Astrocyte (in vitro differentiated cells and primary cell): Measurements from ENCODE around the gene ORC6. TPM values are rescaled to one million over a fixed set of nuclear protein-coding genes. Genes with fewer than 3 reads are reported as not detected.

Experiments
- DNase-seq: peaks from one replicate; pipeline ENCODE4 v3.0.0-alpha.2; 2010; ENCODE audit warnings: low read depth
- FAIRE-seq: peaks from 2 replicates; lab custom pipeline; 2011; peaks lifted over from hg19 to GRCh38; lab: Jason Lieb, UNC
- H2AFZ ChIP-seq: 2 replicates; pipeline ENCODE4 v1.6.0; 2012; ENCODE audit warnings: low read depth, low read length, inconsistent platforms
- H3K27ac ChIP-seq: 2 replicates; pipeline ENCODE4 v1.5.1; 2011; ENCODE audit warnings: low read depth, low read length, inconsistent platforms
- H3K27me3 ChIP-seq: 2 replicates; pipeline ENCODE4 v1.6.0; 2011; ENCODE audit warnings: low read length, inconsistent platforms; ENCODE audit not compliant: insufficient read depth
- H3K36me3 ChIP-seq: 2 replicates; pipeline ENCODE4 v1.5.1; 2011; ENCODE audit warnings: low read length, inconsistent platforms; ENCODE audit not compliant: insufficient read depth
- H3K4me1 ChIP-seq: 2 replicates; pipeline ENCODE4 v1.5.1; 2011; ENCODE audit warnings: low read length, inconsistent platforms; ENCODE audit not compliant: insufficient read depth
- H3K4me2 ChIP-seq: 2 replicates; pipeline ENCODE4 v1.6.0; 2012; ENCODE audit warnings: low read length, inconsistent platforms
- H3K4me3 ChIP-seq: 2 replicates; pipeline ENCODE4 v1.5.1; 2011; ENCODE audit warnings: low read depth, mild to moderate bottlenecking, low read length, inconsistent platforms; ENCODE audit not compliant: insufficient read depth
- H3K79me2 ChIP-seq: 2 replicates; pipeline ENCODE4 v1.6.0; 2012; ENCODE audit warnings: mild to moderate bottlenecking, low read length, inconsistent platforms; ENCODE audit not compliant: insufficient read depth
- H3K9ac ChIP-seq: 2 replicates; pipeline ENCODE4 v1.6.0; 2012; ENCODE audit warnings: mild to moderate bottlenecking, low read length, inconsistent platforms
- H3K9me3 ChIP-seq: 2 replicates; pipeline ENCODE4 v1.5.1; 2012; ENCODE audit warnings: low read depth, mild to moderate bottlenecking, low read length, inconsistent platforms; ENCODE audit not compliant: insufficient read depth
- H4K20me1 ChIP-seq: 2 replicates; pipeline ENCODE4 v1.6.0; 2012; ENCODE audit warnings: low read length, inconsistent platforms; ENCODE audit not compliant: insufficient read depth
- H3K27ac Mint-ChIP-seq: one replicate; pipeline ENCODE4 v1.8.0; 2021; ENCODE audit warnings: mild to moderate bottlenecking, mixed read lengths; ENCODE audit not compliant: unreplicated experiment
- H3K27me3 Mint-ChIP-seq: one replicate; pipeline ENCODE4 v1.8.0; 2021; ENCODE audit warnings: low read depth, mixed read lengths; ENCODE audit not compliant: unreplicated experiment
- H3K36me3 Mint-ChIP-seq: one replicate; pipeline ENCODE4 v1.8.0; 2021; ENCODE audit warnings: low read depth, mixed read lengths; ENCODE audit not compliant: unreplicated experiment
- H3K4me1 Mint-ChIP-seq: one replicate; pipeline ENCODE4 v1.8.0; 2021; ENCODE audit warnings: low read depth, mixed read lengths; ENCODE audit not compliant: unreplicated experiment
- H3K4me3 Mint-ChIP-seq: one replicate; pipeline ENCODE4 v1.8.0; 2021; ENCODE audit warnings: mild to moderate bottlenecking, moderate library complexity, mixed read lengths; ENCODE audit not compliant: unreplicated experiment
- H3K9me3 Mint-ChIP-seq: one replicate; pipeline ENCODE4 v1.8.0; 2021; ENCODE audit warnings: mild to moderate bottlenecking, mixed read lengths; ENCODE audit not compliant: unreplicated experiment
- CTCF ChIP-seq: IDR thresholded peaks from 2 replicates; pipeline ENCODE4 v1.5.1; 2011; ENCODE audit warnings: low read depth, mild to moderate bottlenecking, inconsistent platforms, low read length, moderate library complexity; ENCODE audit not compliant: insufficient read depth
- EZH2 ChIP-seq: IDR thresholded peaks from 2 replicates; pipeline ENCODE4 v1.6.1; 2012; ENCODE audit warnings: mild to moderate bottlenecking, low read length, inconsistent platforms; ENCODE audit not compliant: insufficient read depth
- total RNA-seq: library from RNA; stranded (reverse); gene quantifications from 2 replicates; pipeline ENCODE4 v1.2.1, GENCODE V29; 2021

ORC6 gene
- total RNA-seq, 1 donor from 2014 or later, result 16.9 TPM

GRCh38 chr16:46730126-46730525 is 40.7 kb downstream of the ORC6 start:
- H3K79me2 ChIP-seq, result no peaks in the 10 kb centered on the region
- no peak overlapping the region for H3K4me3 ChIP-seq
- H4K20me1 ChIP-seq, result no peaks in the 10 kb centered on the region
- Mint-ChIP-seq H3K4me1 (peaks cover 6% of the 10 kb centered on the region), H3K27ac (no peak overlapping the region), H3K36me3 (peaks cover 4% of the 10 kb centered on the region), H3K4me3 (no peak overlapping the region), H3K27me3 (peaks cover 15% of the 10 kb centered on the region), H3K9me3 (no peaks in the 10 kb centered on the region)
- no peaks in the 10 kb centered on the region for H3K36me3 ChIP-seq
- H3K9ac ChIP-seq, result no peak overlapping the region
- H3K4me1 ChIP-seq, result no peaks in the 10 kb centered on the region
- no peaks in the 10 kb centered on the region for H3K9me3 ChIP-seq
- H2AFZ ChIP-seq, result no peak overlapping the region
- H3K27ac ChIP-seq, result no peak overlapping the region
- no peak overlapping the region for H3K4me2 ChIP-seq
- TF ChIP-seq EZH2, result no peak
- no peak for TF ChIP-seq CTCF
- H3K27me3 ChIP-seq, result no peaks in the 10 kb centered on the region
- no peak for FAIRE-seq
- no peak for DNase-seq

DNA sequence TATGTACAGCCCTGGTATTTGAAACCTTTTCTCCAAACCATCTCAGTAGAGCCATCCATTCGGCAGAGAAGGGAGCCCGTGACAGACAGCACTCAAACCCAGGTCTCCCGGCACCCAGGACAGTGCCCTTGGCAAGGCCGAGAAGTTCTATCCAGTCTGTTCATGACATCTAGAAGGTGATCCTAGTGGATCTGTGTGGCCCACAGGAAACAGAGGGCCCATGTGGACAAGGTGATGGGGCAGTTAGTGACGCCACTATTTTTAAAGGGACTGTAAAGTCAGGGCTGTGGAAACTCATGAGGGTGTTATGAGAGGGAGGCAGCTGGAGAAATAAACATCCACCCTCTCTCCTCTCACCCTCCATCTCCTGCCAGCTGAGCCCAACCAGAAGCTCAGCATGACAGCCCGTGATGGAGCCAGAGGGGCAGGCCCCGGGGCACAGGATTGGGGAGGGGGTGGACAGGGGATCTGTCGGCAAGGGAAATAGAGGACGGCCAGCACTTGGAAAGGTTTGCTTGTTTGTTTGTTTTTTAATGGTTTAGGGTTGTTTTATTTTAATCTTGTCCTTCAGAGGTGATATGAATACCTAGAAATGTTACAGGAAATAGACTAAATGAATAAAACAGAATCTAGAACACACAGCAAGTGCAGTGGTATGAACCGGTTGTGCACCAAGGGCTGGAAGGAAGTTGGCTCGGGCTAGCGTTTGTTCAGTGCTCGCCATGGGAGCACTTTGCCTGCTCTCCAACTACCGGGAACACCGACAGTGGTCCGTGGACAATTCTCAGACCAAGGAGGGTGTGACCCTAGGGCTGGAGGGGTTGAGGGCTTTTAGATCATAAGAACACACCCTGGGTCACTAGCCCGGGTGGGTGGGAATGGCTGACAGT is 41.6 kb downstream of the ORC6 start:
- H3K27me3 ChIP-seq, result no peaks in the 10 kb centered on the region
- H3K9ac ChIP-seq, result no peak overlapping the region
- H3K4me3 Mint-ChIP-seq, result no peak overlapping the region
- no peak for TF ChIP-seq EZH2
- TF ChIP-seq CTCF, result no peak
- no peak overlapping the region for H2AFZ ChIP-seq
- H3K9me3 ChIP-seq, result no peaks in the 10 kb centered on the region
- no peaks in the 10 kb centered on the region for H3K9me3 Mint-ChIP-seq
- no peaks in the 10 kb centered on the region for H3K4me1 ChIP-seq
- no peak overlapping the region for H3K27ac Mint-ChIP-seq
- no peak overlapping the region for H3K4me3 ChIP-seq
- H4K20me1 ChIP-seq, result no peaks in the 10 kb centered on the region
- H3K36me3 Mint-ChIP-seq, result peaks cover 2% of the 10 kb centered on the region
- H3K27ac ChIP-seq, result no peak overlapping the region
- peaks cover 17% of the 10 kb centered on the region for H3K27me3 Mint-ChIP-seq
- peaks cover 6% of the 10 kb centered on the region for H3K4me1 Mint-ChIP-seq
- no peaks in the 10 kb centered on the region for H3K79me2 ChIP-seq
- no peaks in the 10 kb centered on the region for H3K36me3 ChIP-seq
- DNase-seq (no peak), FAIRE-seq (no peak)
- H3K4me2 ChIP-seq, result no peak overlapping the region
